GM03348 (cell line): ENCODE data around the gene ADD2.
"Not testable (repeated sequence)": the region's sequence is repeated elsewhere in the genome, so short reads cannot be mapped to it uniquely, and the experiment has no call there.

Experiments
- DNase-seq: peaks from one replicate; pipeline ENCODE4 v3.0.0; 2012; ENCODE audit warnings: low spot score

The ADD2 gene

GRCh38 chr2:70767699-70768589, at the start of gene ADD2:
Gene ADD2, minus strand, starts transcription at chr2:70768200. Its CDS starts 61,792 bp downstream, at chr2:70706408.
- DNase-seq: peak; percentile 80

GRCh38 chr2:70817284-70817954, 49.4 kb upstream of the ADD2 start:
- no peak for DNase-seq

- DNase-seq: no peak
Observed at GRCh38 chr2:70816726-70817125, 48.7 kb upstream of the ADD2 start.

GRCh38 chr2:70808983-70809958, 41.3 kb upstream of the ADD2 start:
- no peak for DNase-seq

DNA sequence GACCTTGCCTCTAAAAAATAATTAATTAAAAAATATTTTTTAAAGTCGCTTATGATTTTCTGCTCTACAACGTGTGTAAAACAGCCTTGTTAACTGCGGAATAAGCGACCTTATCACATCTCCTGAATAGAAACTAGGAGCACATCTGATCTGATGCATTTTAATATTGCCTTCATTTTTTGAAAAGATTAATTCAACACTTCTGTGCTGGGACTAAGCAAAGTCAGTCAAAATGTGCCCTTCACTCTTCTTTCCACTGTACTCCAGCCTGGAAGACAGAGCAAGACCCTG, 39.8 kb upstream of the ADD2 start:
- DNase-seq: no peak

GRCh38 chr2:70807102-70807827, 39.3 kb upstream of the ADD2 start:
- DNase-seq: no peak

DNA sequence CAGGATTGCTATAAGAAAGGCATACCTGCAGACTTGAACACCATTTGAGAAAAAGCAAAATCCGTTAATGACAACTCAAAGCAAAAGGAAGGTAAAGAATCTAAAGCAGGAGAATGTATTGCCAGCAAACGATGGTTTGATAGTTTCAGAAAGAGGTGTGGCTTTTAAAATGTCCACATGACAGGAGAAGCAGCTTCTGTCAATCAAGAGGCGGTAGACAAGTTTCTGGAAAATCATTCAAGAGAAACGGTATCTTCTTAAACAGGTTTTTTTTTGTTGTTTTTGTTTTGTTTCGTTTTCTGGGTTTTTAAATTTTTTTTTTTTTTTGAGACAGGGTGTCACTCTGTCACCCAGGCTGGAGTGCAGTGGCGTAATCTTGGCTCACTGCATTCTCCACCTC, 38.6 kb upstream of the ADD2 start:
- no peak for DNase-seq

DNA sequence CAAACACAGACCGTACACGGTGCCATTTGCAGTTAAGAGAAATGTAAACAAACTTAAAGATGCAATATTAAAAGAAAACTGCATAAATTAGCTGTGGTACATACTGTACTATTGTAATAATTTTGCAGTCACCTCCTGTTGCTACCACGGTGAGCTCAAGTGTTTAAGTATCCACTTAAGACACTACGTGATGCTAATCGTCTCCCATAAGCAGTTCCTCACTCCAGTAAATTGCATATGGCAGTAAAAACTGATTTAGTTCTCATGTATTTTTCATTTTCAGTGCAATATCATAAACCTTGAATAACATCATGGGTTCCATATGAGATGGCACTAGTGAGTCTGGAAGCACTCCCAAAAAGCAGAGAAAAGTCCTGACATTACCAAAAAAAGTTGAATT, 38.0 kb upstream of the ADD2 start:
- DNase-seq: no peak

DNA sequence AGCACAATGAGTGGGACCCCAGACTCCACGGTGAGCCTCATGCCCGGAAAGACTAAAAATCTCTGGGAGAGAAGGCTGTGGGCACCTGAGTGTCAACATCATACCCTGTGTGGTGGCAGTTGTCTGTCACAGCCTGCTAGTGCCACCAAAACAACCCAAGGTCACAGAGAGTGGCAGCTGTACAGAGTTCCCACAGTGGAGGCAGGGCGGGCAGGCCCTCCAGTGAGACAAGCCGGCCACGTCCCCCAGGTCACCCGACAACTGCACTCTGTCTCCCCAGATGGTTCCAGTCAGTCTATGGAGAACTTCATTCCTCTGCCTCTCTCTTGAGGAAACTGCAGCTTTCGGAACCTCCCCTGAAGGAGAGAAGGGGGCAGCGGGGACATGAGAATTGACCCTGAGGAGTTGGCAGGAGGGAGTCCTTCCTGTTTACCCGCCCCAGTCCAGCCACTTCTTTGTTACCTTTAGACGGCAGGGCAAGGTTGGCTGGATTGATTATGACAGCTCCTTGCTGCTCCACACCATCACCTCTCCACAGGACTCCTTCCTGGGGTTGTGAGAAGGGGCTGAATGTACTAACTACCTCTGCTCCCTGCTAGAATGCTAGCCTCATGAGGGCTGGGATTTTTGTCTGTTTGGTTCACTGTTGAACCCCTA, 33.7 kb upstream of the ADD2 start:
- DNase-seq: no peak

- no peak for DNase-seq
Observed at GRCh38 chr2:70799706-70800105, 31.7 kb upstream of the ADD2 start.

DNA sequence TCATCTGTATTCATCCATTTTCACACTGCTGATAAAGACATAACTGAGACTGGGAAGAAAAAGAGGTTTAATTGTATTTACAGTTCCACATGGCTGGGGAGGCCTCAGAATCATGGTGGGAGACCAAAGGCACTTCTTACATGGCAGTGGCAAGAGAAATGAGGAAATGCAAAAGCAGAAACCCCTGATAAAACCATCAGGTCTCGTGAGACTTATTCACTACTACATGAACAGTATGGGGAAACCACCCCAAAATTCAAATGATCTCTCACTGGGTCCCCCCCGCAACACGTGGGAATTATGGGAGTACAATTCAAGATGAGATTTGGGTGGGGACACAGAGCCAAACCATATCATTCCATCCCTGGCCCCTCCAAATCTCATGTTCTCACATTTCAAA, 30.0 kb upstream of the ADD2 start:
- not testable (repeated sequence) for DNase-seq

- DNase-seq: no peak
Observed at GRCh38 chr2:70797506-70797905, 29.5 kb upstream of the ADD2 start.

DNA sequence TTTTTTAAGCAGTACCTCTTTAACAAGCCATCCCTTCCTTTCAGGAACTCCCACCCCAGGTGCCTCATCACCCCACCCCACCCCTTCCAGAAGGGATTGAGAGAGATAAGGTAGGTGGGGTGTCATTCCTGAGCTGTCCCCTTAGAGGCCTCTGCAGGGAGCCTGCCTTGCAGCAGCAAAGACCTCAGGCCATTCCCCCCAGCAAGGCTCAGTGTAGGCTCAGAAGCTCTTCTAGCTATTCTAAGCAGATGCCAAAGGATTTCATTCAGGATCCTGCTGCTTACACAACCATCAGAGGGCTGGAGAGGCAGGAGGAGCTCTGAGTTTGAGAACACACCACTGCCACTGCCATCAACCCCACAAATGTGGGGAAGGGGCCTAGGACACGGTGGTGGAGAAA, 28.3 kb upstream of the ADD2 start:
- DNase-seq: no peak

DNA sequence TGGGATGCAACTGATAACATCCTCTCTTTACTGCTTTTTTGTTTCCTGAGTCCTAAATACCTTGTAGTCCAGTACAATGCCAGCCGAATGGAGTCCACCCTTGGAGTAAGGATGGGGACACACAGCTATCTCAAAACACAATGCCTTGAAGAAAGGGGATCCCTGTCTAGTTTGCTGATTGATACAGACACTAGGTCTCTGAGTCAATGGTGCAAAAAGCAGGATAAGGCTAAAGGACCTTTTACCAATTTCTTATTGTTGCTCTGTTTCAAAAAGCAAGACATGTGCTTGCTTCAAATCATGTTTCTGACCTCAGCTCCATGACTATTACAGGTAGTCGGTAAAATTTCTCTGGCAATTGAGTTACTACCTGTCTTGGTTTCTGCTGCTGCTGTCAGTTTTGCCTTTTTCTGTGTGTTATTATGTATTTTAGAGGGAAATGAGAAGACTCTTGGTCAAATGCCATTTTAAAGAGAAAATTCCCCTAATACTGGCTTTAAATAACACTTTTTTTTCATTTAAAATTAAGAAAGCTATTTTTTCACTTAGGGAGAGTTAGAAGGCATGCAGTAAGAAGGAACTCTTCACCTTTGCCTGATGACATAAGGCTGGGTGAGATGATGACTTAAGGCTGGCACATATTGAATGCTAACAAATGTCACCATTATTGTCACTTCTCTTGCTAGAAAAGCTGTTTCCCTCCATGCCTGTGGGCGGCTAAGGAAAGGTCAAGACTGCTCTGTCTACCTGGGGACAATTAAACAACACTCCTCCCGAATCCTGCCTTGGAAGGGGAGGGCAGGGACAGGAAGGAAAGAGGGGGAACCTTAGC, 27.4 kb upstream of the ADD2 start:
- no peak for DNase-seq

DNA sequence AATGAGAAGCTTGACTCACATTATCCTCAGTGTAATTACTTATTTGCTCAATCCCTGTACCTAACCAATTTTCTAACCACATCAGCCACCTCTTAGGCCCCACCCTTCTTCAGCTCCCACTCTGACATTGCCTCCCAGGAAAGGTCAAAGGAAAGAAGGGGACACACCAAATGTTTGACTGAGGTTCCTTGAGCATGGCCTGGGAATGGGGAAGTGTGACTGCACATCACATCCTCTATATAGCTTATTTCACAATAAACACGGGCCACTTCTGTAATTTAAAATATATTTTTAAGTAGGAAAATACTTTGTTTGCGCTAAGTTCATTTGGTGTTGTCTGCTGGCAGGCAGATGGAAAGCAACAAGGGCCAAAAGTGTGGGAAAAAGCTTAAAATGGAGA, 25.4 kb upstream of the ADD2 start:
- no peak for DNase-seq

- DNase-seq: peak; percentile 33
Observed at GRCh38 chr2:70790136-70790828, 22.3 kb upstream of the ADD2 start, which contains the start of gene FIGLA. Gene FIGLA, minus strand, starts transcription at chr2:70790643. Its CDS starts 5 bp downstream, at chr2:70790638.

DNA sequence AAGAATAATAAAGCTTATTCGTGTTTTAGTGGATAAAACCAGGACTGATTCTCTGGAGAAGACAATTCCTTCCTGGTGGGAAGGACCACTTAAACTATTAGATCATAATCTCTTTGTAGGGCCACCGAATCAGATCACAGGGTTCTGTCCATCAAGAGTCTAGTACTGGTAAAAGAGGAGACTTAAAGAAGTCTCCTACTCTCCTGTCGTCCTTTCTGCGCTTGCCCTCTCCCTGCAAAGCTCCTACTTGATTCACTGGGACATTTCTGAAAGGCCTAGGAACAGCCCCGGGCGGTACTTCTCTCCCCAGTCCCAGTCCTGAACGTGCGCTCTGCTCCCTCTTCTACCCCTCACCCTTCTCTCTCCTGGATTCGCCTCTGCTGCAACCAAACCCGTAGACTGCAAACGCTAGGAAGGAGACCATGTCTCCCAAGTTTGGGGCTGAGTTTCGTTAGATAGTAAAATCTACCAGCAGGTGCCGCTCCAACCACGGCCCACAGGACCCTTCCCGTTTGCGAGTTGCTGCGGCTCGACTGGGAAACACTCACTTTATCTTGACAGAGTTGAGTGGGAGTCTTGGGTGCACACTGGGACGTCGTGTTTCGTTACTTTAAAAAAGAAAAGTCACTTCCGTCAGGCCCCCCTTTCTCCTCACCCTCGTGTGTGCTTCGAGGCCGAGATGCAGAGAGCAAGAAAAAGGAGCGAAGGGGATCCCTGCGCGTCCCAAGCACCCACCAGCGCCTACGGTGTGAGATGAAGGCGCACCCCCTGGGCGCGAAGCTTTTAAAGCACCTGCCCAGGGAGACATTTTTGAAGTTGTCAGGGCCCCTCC, 21.5 kb upstream of the ADD2 start:
- DNase-seq: peak; percentile 76

GRCh38 chr2:70785137-70785911, 17.3 kb upstream of the ADD2 start:
- peak; percentile 57 for DNase-seq
